DOHH2 (cell line): ENCODE results near the gene ST8SIA2.

Experiments used
- H3F3A ChIP-seq: fragments of 200-600 bp; sonication (generic), shearing (Covaris generic); 2 replicates; pipeline ENCODE4 v1.6.0; 2016; ENCODE audit warnings: antibody characterized with exemption, mild to moderate bottlenecking; ENCODE audit not compliant: control insufficient read depth, insufficient read depth
- H3K27ac ChIP-seq: fragments of 200-600 bp; sonication (generic); 2 replicates; pipeline ENCODE4 v1.5.1; 2014; ENCODE audit warnings: low read depth, mild to moderate bottlenecking, low read length, moderate library complexity
- H3K27me3 ChIP-seq: fragments of 200-600 bp; sonication (generic); 2 replicates; pipeline ENCODE4 v1.6.1; 2014; ENCODE audit warnings: mild to moderate bottlenecking, low read length, mixed read lengths; ENCODE audit not compliant: control insufficient read depth
- H3K36me3 ChIP-seq: fragments of 200-600 bp; sonication (generic); 2 replicates; pipeline ENCODE4 v1.6.1; 2014; ENCODE audit warnings: mild to moderate bottlenecking, low read length, moderate library complexity, mixed read lengths; ENCODE audit not compliant: control insufficient read depth
- H3K4me1 ChIP-seq: fragments of 200-600 bp; sonication (generic); 2 replicates; pipeline ENCODE4 v1.6.1; 2014; ENCODE audit warnings: mild to moderate bottlenecking, low read length, mixed read lengths; ENCODE audit not compliant: control insufficient read depth
- H3K4me2 ChIP-seq: fragments of 200-600 bp; sonication (generic); 2 replicates; pipeline ENCODE4 v1.6.0; 2014; ENCODE audit warnings: mild to moderate bottlenecking, low read length, moderate library complexity
- H3K4me3 ChIP-seq: fragments of 200-600 bp; sonication (generic); 2 replicates; pipeline ENCODE4 v1.5.1; 2014; ENCODE audit warnings: mild to moderate bottlenecking, low read length, mixed read lengths
- H3K79me2 ChIP-seq: fragments of 200-600 bp; sonication (generic); 2 replicates; pipeline ENCODE4 v1.6.1; 2014; ENCODE audit warnings: mild to moderate bottlenecking, low read length, mixed read lengths; ENCODE audit not compliant: control insufficient read depth
- H3K9me2 ChIP-seq: fragments of 200-600 bp; sonication (generic); replicated peaks from 2 replicates; pipeline ENCODE4 v1.6.1; 2014; ENCODE audit warnings: mild to moderate bottlenecking, low read length, mixed read lengths; ENCODE audit not compliant: control insufficient read depth
- H3K9me3 ChIP-seq: fragments of 200-600 bp; sonication (generic); 2 replicates; pipeline ENCODE4 v1.6.1; 2014; ENCODE audit warnings: antibody characterized with exemption, low read length, mixed read lengths; ENCODE audit not compliant: control insufficient read depth, insufficient read depth
- H4K20me1 ChIP-seq: fragments of 200-600 bp; sonication (generic); 2 replicates; pipeline ENCODE4 v1.6.0; 2014; ENCODE audit warnings: low read depth, mild to moderate bottlenecking, antibody characterized with exemption, low read length, moderate library complexity; ENCODE audit not compliant: control insufficient read depth, insufficient read depth
- CTCF ChIP-seq: fragments of 200-600 bp; sonication (generic); IDR thresholded peaks from one replicate; pipeline ENCODE4 v1.5.1; 2014; ENCODE audit warnings: antibody characterized with exemption, mild to moderate bottlenecking, low read depth, low read length; ENCODE audit not compliant: poor library complexity, severe bottlenecking
- EZH2phosphoT487 ChIP-seq: fragments of 200-600 bp; sonication (generic); IDR thresholded peaks from 2 replicates; pipeline ENCODE4 v1.6.1; 2017; ENCODE audit warnings: borderline replicate concordance, mild to moderate bottlenecking, antibody characterized with exemption, low read length, moderate library complexity, mixed read lengths

The ST8SIA2 gene

GRCh38 chr15:92425578-92426225 lies 32.0 kb downstream of the ST8SIA2 start:
- H3K27ac ChIP-seq = no peak overlapping the region
- H3K27me3 ChIP-seq = peaks cover 21% of the 10 kb centered on the region; the same call in 1 of the 2 replicates
- no peaks in the 10 kb centered on the region for H3K4me1 ChIP-seq
- H3K4me3 ChIP-seq = no peak overlapping the region
- no peaks in the 10 kb centered on the region for H3K79me2 ChIP-seq
- H3K9me2 ChIP-seq = no peaks in the 10 kb centered on the region
- TF ChIP-seq EZH2phosphoT487 = no peak
- TF ChIP-seq CTCF = no peak
- H3K4me2 ChIP-seq = no peak overlapping the region
- H3K36me3 ChIP-seq = no peaks in the 10 kb centered on the region
- no peaks in the 10 kb centered on the region for H4K20me1 ChIP-seq
- no peaks in the 10 kb centered on the region for H3F3A ChIP-seq
- no peaks in the 10 kb centered on the region for H3K9me3 ChIP-seq

GRCh38 chr15:92429378-92430068 lies 35.8 kb downstream of the ST8SIA2 start:
- H3K9me3 ChIP-seq = no peaks in the 10 kb centered on the region
- H3K79me2 ChIP-seq = no peaks in the 10 kb centered on the region
- no peak overlapping the region for H3K4me3 ChIP-seq
- H3K27ac ChIP-seq = no peak overlapping the region
- peaks cover 20% of the 10 kb centered on the region; the same call in 1 of the 2 replicates for H3K27me3 ChIP-seq
- no peaks in the 10 kb centered on the region for H3K36me3 ChIP-seq
- no peaks in the 10 kb centered on the region for H3K9me2 ChIP-seq
- no peak overlapping the region for H3K4me2 ChIP-seq
- TF ChIP-seq CTCF = no peak
- no peak for TF ChIP-seq EZH2phosphoT487
- no peaks in the 10 kb centered on the region for H3F3A ChIP-seq
- H3K4me1 ChIP-seq = no peaks in the 10 kb centered on the region
- H4K20me1 ChIP-seq = no peaks in the 10 kb centered on the region

GRCh38 chr15:92430069-92430440 lies 36.4 kb downstream of the ST8SIA2 start:
- H3K36me3 ChIP-seq = no peaks in the 10 kb centered on the region
- no peak overlapping the region for H3K27ac ChIP-seq
- no peaks in the 10 kb centered on the region for H3K79me2 ChIP-seq
- no peak overlapping the region for H3K4me2 ChIP-seq
- no peaks in the 10 kb centered on the region for H3F3A ChIP-seq
- H4K20me1 ChIP-seq = no peaks in the 10 kb centered on the region
- H3K4me1 ChIP-seq = no peaks in the 10 kb centered on the region
- H3K9me2 ChIP-seq = no peaks in the 10 kb centered on the region
- TF ChIP-seq EZH2phosphoT487 (no peak), CTCF (no peak)
- H3K9me3 ChIP-seq = no peaks in the 10 kb centered on the region
- no peak overlapping the region for H3K4me3 ChIP-seq
- peaks cover 22% of the 10 kb centered on the region; the same call in 1 of the 2 replicates for H3K27me3 ChIP-seq
